Muscle layer of duodenum (tissue), 2 donors: ENCODE data around the gene KPNB1.
A peak's percentile ranks its signal among the peaks of the same experiment; 100 is the strongest.

ENCODE experiments used
- H3K27ac ChIP-seq: one replicate; pipeline ENCODE4 v1.7.0; 2013; ENCODE audit warnings: mild to moderate bottlenecking, low read length
- H3K27me3 ChIP-seq: one replicate; pipeline ENCODE4 v1.7.0; 2013; ENCODE audit warnings: low read depth, mild to moderate bottlenecking, control low read depth, low read length
- H3K36me3 ChIP-seq, 2 donors: one replicate each; pipeline ENCODE4 v1.7.0; 2013; ENCODE audit warnings: low read length in 2 of 2, control low read depth in 1 of 2, mild to moderate bottlenecking in 1 of 2; ENCODE audit not compliant: insufficient read depth in 2 of 2, control insufficient read depth in 1 of 2
- H3K4me1 ChIP-seq, 2 donors: one replicate each; pipeline ENCODE4 v1.7.0; 2013; ENCODE audit warnings: low read length in 2 of 2, mild to moderate bottlenecking in 2 of 2, control low read depth in 1 of 2, moderate library complexity in 1 of 2; ENCODE audit not compliant: insufficient read depth in 2 of 2, control insufficient read depth in 1 of 2
- H3K4me3 ChIP-seq, 2 donors: one replicate each; pipeline ENCODE4 v1.7.0; 2013; ENCODE audit warnings: low read length in 2 of 2, low read depth in 1 of 2, mild to moderate bottlenecking in 1 of 2
- H3K9me3 ChIP-seq, 2 donors: one replicate each; pipeline ENCODE4 v1.7.0; 2013; ENCODE audit warnings: low read length in 2 of 2, control low read depth in 1 of 2, mild to moderate bottlenecking in 1 of 2; ENCODE audit not compliant: control insufficient read depth in 1 of 2
- donor health status: healthy.

Gene KPNB1

DNA sequence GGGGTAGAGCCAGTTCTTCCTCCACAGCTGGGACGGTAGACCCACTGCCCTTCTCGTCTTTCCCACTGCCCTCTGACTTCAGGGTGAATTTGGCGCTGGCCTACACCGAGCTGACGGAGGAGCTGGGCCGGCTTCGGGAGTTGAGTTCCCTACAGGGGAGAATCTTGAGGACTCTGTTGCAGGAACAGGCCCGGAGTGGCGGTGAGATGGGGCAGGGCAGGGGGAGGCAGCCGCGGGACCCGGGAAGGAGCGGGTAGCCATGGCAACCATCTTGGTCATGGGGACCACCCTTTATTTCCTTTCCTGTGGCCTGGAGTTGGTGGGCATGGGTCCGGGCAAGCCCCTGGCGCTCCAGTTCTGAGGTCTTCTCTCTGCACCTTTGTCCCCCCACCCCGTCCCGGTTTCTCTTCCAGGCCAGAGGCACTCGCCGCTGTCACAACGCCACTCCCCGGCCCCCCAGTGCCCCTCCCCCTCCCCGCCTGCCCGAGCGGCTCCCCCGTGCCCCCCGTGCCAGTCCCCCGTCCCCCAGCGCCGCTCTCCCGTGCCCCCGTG, 58.7 kb downstream of the KPNB1 start:
- Histone ChIP-seq H3K9me3 (no peaks in the 10 kb centered on the region), H3K4me3 (peak overlapping the region; percentile 11 to 37), H3K36me3 (peaks cover 0 to 5% of the 10 kb centered on the region in 2 donors), H3K27me3 (peaks cover 1% of the 10 kb centered on the region), H3K27ac (no peak overlapping the region), H3K4me1 (peaks cover 0 to 13% of the 10 kb centered on the region in 2 donors)

DNA sequence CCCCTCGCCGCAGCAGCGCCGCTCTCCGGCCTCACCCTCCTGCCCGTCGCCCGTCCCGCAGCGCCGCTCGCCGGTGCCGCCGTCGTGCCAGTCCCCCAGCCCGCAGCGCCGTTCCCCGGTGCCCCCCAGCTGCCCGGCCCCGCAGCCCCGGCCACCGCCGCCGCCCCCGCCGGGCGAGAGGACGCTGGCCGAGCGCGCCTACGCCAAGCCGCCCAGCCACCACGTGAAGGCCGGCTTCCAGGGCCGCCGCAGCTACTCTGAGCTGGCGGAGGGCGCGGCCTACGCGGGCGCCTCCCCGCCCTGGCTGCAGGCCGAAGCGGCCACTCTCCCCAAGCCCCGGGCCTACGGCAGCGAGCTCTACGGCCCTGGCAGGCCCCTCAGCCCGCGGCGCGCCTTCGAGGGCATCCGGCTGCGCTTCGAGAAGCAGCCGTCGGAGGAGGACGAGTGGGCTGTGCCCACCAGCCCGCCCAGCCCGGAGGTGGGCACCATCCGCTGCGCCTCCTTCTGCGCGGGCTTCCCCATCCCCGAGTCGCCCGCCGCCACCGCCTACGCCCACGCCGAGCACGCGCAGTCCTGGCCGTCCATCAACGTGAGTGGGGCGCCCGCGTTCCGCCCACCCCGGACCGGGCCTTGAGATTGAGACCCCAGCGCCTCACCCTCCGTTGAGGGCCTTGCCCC, 59.3 kb downstream of the KPNB1 start:
- no peak overlapping the region for H3K27ac ChIP-seq
- peaks cover 7% of the 10 kb centered on the region for H3K27me3 ChIP-seq
- peaks cover 0 to 5% of the 10 kb centered on the region in 2 donors for H3K36me3 ChIP-seq
- no peaks in the 10 kb centered on the region for H3K9me3 ChIP-seq
- H3K4me1 ChIP-seq, result peaks cover 0 to 13% of the 10 kb centered on the region in 2 donors
- no peak overlapping the region for H3K4me3 ChIP-seq

DNA sequence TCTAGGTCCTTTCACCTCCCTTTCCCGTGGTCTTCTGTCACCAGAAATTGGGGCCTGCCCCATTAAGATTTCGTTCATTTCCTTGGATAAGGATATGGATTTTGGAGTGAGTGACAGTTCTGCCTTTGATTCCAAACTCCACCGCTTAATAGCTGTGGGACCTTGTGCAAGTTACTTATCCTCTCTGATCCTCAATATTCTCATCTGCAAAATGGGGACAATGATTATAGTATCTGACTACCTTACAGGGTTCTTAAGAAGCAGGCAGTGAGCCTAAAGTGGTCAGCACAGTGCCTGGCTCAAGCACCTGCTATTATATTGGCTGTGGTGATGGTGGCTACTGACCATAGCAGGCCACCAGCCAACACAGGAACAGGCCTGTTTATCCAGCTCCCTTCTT, 59.9 kb downstream of the KPNB1 start:
- Histone ChIP-seq H3K9me3 (no peaks in the 10 kb centered on the region), H3K4me1 (peaks cover 0 to 13% of the 10 kb centered on the region in 2 donors), H3K27me3 (peaks cover 8% of the 10 kb centered on the region), H3K27ac (no peak overlapping the region), H3K4me3 (no peak overlapping the region), H3K36me3 (peaks cover 0 to 4% of the 10 kb centered on the region in 2 donors)

DNA sequence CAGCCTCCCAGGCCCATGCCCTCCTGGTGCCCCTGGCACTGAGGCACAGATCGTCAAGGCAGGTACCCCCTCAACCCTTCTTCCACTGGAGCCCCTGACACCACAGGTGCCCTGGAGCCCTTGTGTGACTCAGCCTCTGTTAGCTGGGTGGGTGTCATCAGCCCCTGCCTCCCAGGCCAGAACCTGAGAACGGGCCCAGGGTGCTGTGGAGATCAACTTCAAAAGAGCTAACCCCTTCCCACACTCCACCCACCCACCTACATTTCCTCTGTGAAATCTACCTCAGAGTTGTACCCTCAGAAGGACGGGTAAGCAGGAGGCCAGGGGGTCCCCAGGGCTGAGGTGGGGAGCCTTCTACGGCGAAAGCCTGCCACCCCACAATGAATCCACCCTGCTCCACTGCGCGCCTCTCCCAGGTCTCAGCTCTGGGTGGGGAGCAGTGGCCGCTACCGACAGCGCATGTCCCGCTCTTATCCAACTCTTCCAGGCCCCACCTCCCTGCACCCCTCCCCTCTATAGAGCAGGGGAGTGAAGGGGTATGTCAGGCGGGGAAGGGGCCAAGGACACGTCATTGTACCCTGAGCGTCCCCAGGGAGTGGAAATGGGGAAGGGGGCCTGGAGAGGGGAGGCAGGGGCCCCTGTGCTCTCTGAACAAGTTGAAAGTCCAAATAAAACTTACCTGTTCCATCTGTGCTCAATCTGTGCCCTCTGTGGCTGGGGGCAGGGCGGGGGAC, 61.8 kb downstream of the KPNB1 start:
- Histone ChIP-seq H3K9me3 (no peaks in the 10 kb centered on the region), H3K36me3 (no peaks in the 10 kb centered on the region), H3K27me3 (peaks cover 8% of the 10 kb centered on the region), H3K4me3 (no peak overlapping the region), H3K27ac (no peak overlapping the region), H3K4me1 (peaks cover 0 to 7% of the 10 kb centered on the region in 2 donors)

DNA sequence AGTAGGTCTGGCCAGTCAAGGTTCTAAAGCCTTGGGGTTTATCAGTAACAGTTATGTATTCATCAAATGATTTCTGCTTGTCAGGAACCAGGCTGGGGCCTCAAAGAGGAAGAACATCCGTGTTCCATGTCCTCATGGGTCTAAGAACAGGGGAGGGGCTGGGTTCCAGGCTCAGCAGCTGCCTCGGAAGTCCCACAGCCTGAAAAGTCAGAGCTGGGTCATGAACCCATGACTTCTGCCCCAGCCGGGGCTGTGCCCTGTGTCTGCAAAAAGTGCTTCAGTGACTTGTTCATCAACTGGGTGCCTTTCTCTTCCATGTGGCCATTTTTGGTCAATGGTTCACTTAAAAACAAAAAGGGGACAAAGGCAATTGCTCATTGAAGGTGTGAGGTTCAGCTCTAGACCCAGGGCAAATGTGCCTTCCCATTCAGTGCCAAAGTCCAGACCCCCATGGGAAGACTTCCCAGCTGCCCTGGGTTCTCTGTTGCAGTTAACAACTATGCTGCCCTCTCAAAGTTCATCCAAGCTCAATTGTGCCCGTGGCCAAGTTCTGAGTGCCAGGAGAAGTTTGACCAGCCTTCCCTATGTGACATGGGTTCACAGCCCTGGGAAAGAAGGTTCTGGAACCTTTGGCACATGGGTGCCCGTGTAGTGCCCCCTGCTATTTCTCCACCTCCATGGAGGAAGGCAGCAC, 62.8 kb downstream of the KPNB1 start:
- Histone ChIP-seq H3K4me3 (no peak overlapping the region), H3K27ac (no peak overlapping the region), H3K4me1 (no peaks in the 10 kb centered on the region), H3K9me3 (no peaks in the 10 kb centered on the region), H3K36me3 (no peaks in the 10 kb centered on the region), H3K27me3 (peaks cover 9% of the 10 kb centered on the region)

DNA sequence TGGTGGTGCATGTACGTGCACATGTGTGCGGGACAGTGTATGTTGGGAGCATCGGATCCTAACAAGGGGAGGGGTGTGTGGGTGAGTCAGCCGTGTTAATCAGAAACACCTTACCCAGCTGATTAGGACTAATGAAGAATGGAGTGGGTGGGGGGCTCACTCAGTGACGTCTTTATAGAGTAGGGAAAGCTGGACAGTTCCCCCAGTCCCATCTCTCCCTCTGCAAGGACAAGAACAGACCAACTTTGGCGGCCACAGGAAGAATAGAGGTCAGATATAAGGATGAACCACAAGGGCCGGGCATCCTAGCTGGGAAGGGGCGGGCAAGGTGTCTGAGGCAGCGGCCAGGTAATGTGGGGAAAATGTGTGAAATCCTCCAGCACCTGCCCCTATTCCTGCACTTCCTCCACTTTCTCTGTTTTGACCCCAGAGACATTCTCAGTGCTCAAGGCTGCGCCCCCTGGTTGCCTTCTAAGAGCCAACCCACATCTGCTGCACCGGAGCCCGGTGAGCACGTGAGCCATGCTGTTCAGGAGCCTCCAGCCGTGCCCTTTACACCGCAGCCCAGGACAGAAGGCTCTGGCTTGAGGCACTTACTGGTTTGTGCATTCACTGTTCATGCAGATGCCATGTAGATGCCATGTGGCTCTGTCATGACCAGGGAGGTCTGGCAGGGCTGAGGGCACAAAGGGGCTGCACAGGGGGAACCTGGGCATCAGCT, 64.4 kb downstream of the KPNB1 start:
- no peaks in the 10 kb centered on the region for H3K4me1 ChIP-seq
- H3K27ac ChIP-seq, result no peak overlapping the region
- no peaks in the 10 kb centered on the region for H3K36me3 ChIP-seq
- H3K27me3 ChIP-seq, result peaks cover 20% of the 10 kb centered on the region
- no peaks in the 10 kb centered on the region for H3K9me3 ChIP-seq
- no peak overlapping the region for H3K4me3 ChIP-seq

DNA sequence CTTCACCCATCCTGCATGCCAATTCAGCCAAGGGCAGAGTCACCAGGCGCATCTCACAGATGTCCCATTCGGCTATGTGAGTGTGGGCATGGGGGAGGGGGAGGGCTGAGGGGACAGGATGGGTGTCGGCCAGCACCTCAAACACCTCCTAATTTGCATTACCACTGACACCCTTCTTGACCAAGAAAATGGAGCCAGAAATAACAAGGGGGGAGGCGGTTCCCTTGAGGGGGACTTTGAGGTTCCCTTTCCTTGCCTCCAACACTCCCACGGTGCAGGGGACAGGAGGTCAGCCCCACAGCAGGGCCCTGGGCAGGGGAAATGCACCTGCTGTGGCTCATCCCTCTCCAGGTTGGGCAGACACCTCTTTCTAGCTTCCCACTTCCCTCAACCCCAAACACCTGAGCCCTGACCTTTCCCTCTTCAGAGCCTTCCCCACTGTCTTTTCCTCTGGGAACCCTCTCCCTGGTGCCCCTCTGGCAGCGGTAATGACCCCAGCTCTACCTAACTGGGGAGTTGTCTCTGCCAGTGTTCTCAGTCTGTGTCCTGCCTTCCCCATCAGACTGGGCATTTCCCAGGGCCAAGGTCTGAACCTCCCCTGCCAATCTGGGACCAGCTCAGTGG, 65.2 kb downstream of the KPNB1 start:
- no peak overlapping the region for H3K27ac ChIP-seq
- no peak overlapping the region for H3K4me3 ChIP-seq
- H3K36me3 ChIP-seq, result no peaks in the 10 kb centered on the region
- H3K4me1 ChIP-seq, result no peaks in the 10 kb centered on the region
- H3K27me3 ChIP-seq, result peaks cover 25% of the 10 kb centered on the region
- H3K9me3 ChIP-seq, result no peaks in the 10 kb centered on the region

DNA sequence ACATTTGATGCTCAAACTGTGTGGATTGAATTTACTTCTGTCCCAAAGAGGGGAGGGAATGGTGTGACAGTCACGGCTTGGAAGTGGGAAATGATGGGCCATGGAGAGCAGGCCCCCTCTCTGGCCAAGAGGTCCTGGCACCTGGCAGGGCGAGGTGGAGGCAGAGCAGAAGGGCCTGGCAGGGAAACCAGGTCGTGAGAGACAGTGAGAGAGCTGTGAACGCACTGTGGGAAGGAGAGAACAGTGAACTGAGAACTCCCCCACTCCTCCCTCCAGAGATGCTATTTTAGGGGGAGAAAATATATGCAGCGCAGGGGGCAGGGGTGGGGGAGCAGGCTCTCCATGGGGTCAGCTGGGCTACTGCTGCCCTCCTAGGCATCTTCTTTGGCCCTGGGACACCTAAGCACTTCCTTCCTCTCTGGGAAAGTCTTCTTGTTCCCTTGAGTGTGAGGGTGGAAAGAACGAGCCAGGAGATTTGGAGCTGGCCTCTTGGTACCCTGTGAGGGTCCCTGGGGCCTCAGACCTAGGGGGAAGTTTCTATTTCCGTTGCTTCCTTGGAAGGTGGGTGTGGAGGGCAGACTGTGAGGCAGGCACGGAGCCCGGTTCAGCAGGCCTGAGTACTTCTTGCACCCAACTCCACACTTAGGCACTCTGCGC, 66.1 kb downstream of the KPNB1 start:
- Histone ChIP-seq H3K4me3 (no peak overlapping the region), H3K36me3 (no peaks in the 10 kb centered on the region), H3K4me1 (peaks cover 0 to under 1% of the 10 kb centered on the region in 2 donors), H3K27me3 (peaks cover 33% of the 10 kb centered on the region), H3K9me3 (no peaks in the 10 kb centered on the region), H3K27ac (no peak overlapping the region)

DNA sequence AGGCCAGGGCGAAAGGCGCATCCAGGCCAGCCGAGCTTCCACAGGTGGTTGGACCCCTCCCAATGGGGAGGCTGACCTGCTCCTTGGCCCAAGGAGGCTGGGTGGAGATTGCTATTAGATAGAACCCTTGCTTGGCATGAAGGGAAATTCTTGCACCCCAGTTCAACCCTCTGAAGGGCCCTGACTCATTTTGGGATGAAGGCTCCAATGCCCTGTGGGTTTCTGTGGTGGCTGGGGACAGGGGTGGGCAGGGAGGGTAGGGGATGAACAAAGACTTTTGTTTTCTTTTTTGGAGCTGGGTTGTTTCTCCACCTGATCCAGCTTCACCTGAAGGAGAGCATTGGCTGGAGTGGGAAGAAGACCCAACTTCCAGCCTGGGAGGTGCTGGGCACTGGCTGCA, 66.7 kb downstream of the KPNB1 start:
- no peak overlapping the region for H3K4me3 ChIP-seq
- H3K9me3 ChIP-seq, result no peaks in the 10 kb centered on the region
- H3K27ac ChIP-seq, result no peak overlapping the region
- H3K4me1 ChIP-seq, result peaks cover 0 to 6% of the 10 kb centered on the region in 2 donors
- peaks cover 38% of the 10 kb centered on the region for H3K27me3 ChIP-seq
- H3K36me3 ChIP-seq, result no peaks in the 10 kb centered on the region

DNA sequence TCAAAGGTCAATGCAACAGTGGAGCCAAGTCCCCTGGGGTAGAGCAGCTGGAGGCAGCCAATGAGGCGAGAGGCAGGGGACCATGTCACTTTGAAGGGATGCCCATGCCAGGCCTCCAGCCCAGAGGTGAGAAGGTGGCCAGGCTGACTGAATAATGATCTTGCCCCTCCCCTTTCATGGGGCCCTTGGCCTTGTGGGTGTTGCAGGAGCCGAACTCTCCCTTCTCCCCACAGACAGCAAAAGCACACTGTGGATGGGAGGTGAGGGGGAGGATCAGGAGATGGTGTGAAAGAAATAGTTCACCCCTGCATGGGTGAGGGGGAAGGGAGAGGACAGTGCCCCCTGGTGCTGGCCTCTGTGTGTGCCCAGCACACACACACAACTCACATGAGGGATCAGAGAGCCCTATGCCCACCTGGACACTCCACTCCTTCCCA, 67.6 kb downstream of the KPNB1 start:
- H3K9me3 ChIP-seq, result no peaks in the 10 kb centered on the region
- no peaks in the 10 kb centered on the region for H3K36me3 ChIP-seq
- peaks cover 46% of the 10 kb centered on the region for H3K27me3 ChIP-seq
- no peak overlapping the region for H3K4me3 ChIP-seq
- H3K27ac ChIP-seq, result no peak overlapping the region
- peaks cover 0 to 11% of the 10 kb centered on the region in 2 donors for H3K4me1 ChIP-seq
